ENCODE data around the gene FLT3. TPM values are rescaled to one million over a fixed set of nuclear protein-coding genes. Genes with fewer than 3 reads are reported as not detected.

FLT3 gene
- total RNA-seq, 2 donors from 2014 or later = 0.12 to 0.26 TPM

DNA sequence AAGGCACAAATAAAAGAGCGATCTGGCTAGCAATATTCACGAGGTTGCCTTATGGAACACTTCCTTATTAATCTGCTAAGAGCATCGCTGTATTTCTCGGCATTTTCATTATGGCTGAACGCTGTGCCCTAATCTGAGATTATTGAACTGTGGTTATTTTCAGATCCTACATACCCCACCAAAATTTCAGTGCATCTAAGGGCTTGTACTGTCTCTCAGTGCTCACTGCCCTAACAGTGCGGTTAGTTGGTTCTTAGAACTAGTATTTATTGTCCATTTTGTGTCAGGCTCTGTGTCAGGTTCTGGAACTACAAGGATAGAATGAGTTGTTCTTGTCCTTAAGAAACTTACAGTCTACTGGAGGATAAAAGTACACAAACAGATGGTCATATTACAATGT lies 51.6 kb downstream of the FLT3 start:
- TF ChIP-seq CTCF (IDR thresholded peaks at IDR 0.05) = no peak
- H3K36me3 ChIP-seq = no peaks in the 10 kb centered on the region
- DNase-seq (ENCODE audit: low spot score) = no peak
- no peaks in the 10 kb centered on the region for H3K4me1 ChIP-seq
- no peak overlapping the region for H3K4me3 ChIP-seq
- no peaks in the 10 kb centered on the region for H3K9me3 ChIP-seq
- H3K27me3 ChIP-seq = no peaks in the 10 kb centered on the region
- no peak overlapping the region for H3K27ac ChIP-seq

- Histone ChIP-seq H3K27ac (no peak overlapping the region), H3K4me3 (no peak overlapping the region), H3K4me1 (no peaks in the 10 kb centered on the region), H3K27me3 (no peaks in the 10 kb centered on the region), H3K9me3 (no peaks in the 10 kb centered on the region), H3K36me3 (no peaks in the 10 kb centered on the region)
- no peak for DNase-seq (ENCODE audit: low spot score)
- TF ChIP-seq CTCF (IDR thresholded peaks at IDR 0.05) = no peak
Measured at GRCh38 chr13:28047757-28048388, 52.5 kb downstream of the FLT3 start.

GRCh38 chr13:28046981-28047380 lies 53.4 kb downstream of the FLT3 start:
- no peak for TF ChIP-seq CTCF (IDR thresholded peaks at IDR 0.05)
- Histone ChIP-seq H3K27me3 (no peaks in the 10 kb centered on the region), H3K36me3 (no peaks in the 10 kb centered on the region), H3K27ac (no peak overlapping the region), H3K4me1 (no peaks in the 10 kb centered on the region), H3K9me3 (no peaks in the 10 kb centered on the region), H3K4me3 (no peak overlapping the region)
- no peak for DNase-seq (ENCODE audit: low spot score)

GRCh38 chr13:28045861-28046260 lies 54.5 kb downstream of the FLT3 start:
- TF ChIP-seq CTCF (IDR thresholded peaks at IDR 0.05) = no peak
- DNase-seq (ENCODE audit: low spot score) = no peak
- no peaks in the 10 kb centered on the region for H3K9me3 ChIP-seq
- H3K4me3 ChIP-seq = no peak overlapping the region
- no peaks in the 10 kb centered on the region for H3K4me1 ChIP-seq
- H3K36me3 ChIP-seq = no peaks in the 10 kb centered on the region
- H3K27me3 ChIP-seq = no peaks in the 10 kb centered on the region
- H3K27ac ChIP-seq = no peak overlapping the region

- no peak for DNase-seq (ENCODE audit: low spot score)
- Histone ChIP-seq H3K27me3 (no peaks in the 10 kb centered on the region), H3K36me3 (no peaks in the 10 kb centered on the region), H3K9me3 (no peaks in the 10 kb centered on the region), H3K27ac (no peak overlapping the region), H3K4me3 (no peak overlapping the region), H3K4me1 (no peaks in the 10 kb centered on the region)
- no peak for TF ChIP-seq CTCF (IDR thresholded peaks at IDR 0.05)
Measured at GRCh38 chr13:28044608-28045007, 55.8 kb downstream of the FLT3 start.

DNA sequence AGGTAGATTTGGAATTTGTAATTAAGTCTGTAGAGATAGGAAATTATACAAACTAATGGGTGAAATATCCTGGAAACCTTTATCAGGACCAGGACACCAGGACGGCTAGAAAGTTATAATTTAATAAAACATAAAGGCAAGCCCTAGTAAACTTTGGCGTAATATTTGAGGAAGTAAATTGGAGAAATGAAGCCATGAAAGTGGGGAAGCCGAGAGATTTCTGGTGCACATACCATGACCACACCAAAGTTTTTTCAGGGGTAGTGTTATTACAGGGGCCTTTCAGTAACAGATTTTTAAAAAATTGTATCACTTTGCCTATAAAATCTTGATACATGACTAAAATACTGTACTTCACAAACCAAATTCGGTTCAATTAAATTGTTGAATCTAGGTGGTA lies 57.2 kb downstream of the FLT3 start:
- Histone ChIP-seq H3K36me3 (no peaks in the 10 kb centered on the region), H3K4me3 (no peak overlapping the region), H3K27ac (no peak overlapping the region), H3K9me3 (no peaks in the 10 kb centered on the region), H3K27me3 (no peaks in the 10 kb centered on the region), H3K4me1 (no peaks in the 10 kb centered on the region)
- TF ChIP-seq CTCF (IDR thresholded peaks at IDR 0.05) = no peak
- no peak for DNase-seq (ENCODE audit: low spot score)
